ENCODE results near the gene FCGR3A.
"Not testable (repeated sequence)": the region's sequence is repeated elsewhere in the genome, so short reads cannot be mapped to it uniquely, and the experiment has no call there.

Gene FCGR3A

DNA sequence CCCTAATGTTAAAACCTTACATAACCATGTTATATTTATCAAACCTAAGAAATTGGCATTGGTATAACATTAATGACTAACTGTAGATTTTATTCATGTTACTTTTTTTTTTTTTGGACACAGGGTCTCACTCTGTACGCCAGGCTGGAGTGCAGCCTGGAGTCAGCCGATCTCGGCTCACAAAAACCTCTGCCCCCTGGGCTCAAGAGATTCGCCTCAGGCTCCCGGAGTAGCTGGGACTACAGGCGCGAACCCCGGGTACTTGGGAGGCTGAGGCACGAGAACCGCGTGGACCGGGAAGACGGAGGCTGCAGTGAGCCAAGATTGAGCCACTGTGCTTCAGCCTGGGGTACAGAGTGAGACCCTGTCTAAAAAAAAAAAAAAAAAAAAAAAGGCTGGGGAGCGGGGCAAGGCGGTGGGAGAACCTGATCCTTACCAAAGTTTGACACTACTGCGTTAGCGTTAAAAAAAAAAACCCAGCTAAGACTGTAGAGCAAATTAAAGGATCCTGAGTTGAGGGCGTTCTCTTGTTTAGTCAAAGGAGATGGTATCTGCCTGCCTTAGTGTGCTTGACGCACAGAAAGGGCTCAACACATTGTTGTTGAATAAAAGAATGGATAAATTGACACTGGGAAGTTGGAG is 20.0 kb downstream of the FCGR3A start:
- DNase-seq = not testable (repeated sequence)

DNA sequence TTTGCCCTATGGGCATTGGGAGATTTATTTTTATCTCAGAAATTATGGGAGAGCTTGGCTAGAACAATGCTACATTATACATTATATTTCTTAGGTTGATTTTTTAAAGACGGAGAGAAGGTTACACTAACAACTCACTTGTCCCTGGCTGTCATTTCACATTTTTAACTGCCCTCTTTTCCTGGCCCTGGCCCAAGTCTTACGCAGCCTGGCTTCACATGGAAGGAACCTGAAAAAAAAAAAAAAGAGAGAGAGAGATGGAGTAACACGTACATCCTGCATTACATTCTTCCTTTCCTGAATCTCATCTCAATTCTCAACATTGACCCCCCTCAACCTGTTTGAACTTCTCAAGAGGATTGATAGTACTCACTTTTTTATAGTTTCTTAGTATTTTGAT is 21.1 kb downstream of the FCGR3A start:
- DNase-seq = not testable (repeated sequence)

DNA sequence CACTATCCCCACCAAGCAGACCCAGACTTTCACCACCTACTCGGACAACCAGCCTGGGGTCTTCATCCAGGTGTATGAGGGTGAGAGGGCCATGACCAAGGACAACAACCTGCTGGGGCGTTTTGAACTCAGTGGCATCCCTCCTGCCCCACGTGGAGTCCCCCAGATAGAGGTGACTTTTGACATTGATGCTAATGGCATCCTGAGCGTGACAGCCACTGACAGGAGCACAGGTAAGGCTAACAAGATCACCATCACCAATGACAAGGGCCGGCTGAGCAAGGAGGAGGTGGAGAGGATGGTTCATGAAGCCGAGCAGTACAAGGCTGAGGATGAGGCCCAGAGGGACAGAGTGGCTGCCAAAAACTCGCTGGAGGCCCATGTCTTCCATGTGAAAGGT is 23.7 kb downstream of the FCGR3A start:
- DNase-seq = not testable (repeated sequence)

DNA sequence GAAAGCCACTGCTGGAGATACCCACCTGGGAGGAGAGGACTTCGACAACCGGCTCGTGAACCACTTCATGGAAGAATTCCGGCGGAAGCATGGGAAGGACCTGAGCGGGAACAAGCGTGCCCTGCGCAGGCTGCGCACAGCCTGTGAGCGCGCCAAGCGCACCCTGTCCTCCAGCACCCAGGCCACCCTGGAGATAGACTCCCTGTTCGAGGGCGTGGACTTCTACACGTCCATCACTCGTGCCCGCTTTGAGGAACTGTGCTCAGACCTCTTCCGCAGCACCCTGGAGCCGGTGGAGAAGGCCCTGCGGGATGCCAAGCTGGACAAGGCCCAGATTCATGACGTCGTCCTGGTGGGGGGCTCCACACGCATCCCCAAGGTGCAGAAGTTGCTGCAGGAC is 24.3 kb downstream of the FCGR3A start:
- not testable (repeated sequence) for DNase-seq

DNA sequence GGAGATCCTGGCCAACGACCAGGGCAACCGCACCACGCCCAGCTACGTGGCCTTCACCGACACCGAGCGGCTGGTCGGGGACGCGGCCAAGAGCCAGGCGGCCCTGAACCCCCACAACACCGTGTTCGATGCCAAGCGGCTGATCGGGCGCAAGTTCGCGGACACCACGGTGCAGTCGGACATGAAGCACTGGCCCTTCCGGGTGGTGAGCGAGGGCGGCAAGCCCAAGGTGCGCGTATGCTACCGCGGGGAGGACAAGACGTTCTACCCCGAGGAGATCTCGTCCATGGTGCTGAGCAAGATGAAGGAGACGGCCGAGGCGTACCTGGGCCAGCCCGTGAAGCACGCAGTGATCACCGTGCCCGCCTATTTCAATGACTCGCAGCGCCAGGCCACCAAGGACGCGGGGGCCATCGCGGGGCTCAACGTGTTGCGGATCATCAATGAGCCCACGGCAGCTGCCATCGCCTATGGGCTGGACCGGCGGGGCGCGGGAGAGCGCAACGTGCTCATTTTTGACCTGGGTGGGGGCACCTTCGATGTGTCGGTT is 24.8 kb downstream of the FCGR3A start:
- not testable (repeated sequence) for DNase-seq

DNA sequence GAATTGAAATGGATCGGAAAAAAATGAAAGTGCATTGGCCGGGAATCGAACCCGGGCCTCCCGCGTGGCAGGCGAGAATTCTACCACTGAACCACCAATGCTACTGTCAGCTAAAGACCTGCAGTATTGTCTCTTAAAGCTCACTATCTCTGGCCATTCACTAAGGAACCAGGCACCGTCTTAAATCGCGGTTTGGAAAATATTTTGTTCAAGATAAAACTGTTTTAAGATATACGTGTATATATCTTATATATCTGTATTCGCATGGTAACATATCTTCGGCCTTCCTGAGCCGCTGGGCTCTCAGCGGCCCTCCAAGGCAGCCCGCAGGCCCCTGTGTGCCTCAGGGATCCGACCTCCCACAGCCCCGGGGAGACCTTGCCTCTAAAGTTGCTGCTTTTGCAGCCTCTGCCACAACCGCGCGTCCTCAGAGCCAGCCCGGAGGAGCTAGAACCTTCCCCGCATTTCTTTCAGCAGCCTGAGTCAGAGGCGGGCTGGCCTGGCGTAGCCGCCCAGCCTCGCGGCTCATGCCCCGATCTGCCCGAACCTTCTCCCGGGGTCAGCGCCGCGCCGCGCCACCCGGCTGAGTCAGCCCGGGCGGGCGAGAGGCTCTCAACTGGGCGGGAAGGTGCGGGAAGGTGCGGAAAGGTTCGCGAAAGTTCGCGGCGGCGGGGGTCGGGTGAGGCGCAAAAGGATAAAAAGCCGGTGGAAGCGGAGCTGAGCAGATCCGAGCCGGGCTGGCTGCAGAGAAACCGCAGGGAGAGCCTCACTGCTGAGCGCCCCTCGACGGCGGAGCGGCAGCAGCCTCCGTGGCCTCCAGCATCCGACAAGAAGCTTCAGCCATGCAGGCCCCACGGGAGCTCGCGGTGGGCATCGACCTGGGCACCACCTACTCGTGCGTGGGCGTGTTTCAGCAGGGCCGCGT is 25.5 kb downstream of the FCGR3A start, which contains the start of gene HSPA6:
HSPA6 (plus strand) TSS at position 724 of the 925 bp plus-strand sequence; CDS start at position 843, 119 bp downstream.
- peak; percentile 64 for DNase-seq

DNA sequence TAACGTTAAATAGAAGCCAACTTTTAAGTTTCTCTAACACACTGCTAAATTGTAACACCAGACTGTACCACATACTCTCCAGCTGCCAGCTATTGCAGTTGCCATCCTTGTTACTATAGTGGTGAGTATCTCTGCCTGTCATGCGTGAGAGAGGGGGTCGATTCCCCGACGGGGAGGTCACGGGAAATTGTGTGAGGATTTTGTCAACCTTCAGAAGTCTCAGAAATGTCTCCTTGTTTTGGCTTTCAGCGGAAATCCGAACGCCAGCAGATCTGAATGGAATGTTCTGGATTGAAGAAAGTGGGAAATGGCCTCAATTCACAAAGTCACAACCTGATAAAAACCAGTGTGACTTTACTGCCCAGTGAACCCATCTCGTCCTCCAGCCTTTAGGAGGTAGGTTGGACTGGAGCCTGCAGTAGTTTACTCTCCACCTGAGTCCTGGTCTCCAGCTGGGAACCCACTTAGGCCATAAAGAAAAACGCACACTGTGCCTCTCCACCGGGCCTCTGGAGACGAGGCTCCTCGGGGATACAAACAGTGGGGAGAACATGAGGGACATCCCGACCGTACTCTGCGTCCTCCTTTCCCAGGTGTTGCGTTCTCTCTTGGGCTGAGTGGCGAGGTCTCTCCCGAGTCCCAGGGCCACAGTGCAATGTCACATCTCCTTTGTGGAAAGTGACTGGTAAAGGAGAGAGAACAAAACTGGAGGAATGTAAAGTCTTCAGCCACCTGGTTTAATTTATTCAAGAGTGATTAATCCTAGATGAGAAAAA is 26.4 kb downstream of the FCGR3A start:
- not testable (repeated sequence) for DNase-seq

DNA sequence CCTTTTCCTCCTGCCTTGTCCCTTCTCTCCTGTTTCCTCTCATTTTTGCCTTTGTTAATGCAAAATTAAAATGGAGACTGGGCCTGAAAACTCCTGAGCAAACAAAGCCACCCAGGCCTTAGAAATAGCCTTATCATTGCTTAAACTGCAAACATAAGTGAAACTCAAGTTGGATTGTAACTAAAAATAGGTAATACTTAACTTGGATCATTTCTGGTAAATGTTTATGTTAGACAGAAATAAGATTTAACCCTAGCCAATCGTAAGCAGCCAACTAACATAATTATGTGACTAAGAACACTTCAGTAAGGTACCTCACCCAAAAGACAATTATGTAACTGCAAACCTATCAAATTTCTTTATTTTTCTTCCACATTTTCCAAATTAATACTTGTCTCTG is 35.7 kb downstream of the FCGR3A start:
- not testable (repeated sequence) for DNase-seq

DNA sequence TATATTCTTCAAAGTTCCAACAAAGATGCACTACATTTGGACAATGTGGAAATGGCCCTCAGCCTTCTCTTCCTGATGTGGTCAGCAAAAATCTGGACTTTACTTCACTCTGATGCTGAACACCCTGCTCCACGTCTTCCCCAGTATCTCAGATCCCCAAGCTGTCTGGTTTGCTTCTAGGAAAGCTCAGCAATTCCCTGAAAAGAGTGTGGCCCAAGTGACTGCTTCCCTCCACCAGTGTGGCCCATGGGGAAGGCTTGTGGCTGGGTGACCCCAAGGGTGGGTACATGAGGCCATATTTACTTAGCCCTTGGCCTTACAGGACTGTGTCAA is 36.2 kb downstream of the FCGR3A start:
- not testable (repeated sequence) for DNase-seq

DNA sequence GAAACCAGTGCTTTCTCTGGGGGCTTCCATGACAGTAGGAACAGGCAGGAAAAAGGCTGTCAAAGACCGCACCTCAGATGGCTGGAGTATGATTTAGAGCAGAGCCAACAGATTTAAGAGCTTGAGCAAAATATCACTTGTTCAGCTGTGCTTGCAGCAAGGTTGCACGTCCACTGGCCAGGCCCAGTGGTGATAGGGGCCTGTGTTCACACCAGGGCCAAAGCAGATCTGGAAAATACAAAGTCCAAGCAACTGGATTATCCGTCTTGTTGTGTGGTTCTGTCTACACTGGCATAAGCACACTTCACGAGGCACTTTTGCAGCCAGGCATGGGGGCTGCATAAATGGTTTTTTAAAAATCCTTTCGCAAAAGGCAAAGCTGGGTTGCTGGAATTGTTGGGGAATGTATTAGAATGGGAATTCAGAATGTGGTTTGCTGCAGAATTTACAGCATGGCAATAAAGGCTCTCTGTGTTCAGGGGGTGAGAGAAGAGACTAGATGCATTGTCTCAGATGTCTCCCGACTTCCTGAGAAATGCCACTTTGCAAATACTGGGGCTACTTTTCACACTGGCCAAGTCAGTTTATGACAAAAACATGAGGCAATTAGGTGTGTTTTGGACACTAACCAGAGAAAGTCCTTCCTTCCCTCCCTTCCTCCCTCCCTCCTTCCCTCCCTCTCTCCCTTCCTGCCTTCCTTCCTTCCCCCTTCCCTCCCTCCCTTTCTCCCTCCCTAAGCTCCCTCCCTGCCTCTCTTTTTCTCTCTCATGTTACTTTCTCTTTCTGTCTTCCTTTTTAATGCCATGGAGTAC is 36.8 kb downstream of the FCGR3A start:
- DNase-seq = not testable (repeated sequence)

DNA sequence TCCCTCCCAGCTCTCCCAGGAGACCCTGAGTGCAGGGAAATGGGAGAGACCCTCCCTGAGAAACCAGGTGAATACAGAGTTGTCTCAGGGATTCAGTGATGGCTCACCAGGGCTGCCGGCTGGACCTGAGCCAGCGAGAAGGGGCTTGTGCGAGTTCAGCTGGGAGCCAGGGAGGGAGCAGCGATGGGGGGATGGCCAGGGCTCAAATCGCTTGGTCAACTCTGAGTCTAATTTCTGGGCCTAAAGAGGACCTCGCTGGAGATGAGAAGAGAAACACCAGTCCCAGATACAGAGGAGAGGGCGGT is 37.9 kb downstream of the FCGR3A start:
- no peak for DNase-seq

DNA sequence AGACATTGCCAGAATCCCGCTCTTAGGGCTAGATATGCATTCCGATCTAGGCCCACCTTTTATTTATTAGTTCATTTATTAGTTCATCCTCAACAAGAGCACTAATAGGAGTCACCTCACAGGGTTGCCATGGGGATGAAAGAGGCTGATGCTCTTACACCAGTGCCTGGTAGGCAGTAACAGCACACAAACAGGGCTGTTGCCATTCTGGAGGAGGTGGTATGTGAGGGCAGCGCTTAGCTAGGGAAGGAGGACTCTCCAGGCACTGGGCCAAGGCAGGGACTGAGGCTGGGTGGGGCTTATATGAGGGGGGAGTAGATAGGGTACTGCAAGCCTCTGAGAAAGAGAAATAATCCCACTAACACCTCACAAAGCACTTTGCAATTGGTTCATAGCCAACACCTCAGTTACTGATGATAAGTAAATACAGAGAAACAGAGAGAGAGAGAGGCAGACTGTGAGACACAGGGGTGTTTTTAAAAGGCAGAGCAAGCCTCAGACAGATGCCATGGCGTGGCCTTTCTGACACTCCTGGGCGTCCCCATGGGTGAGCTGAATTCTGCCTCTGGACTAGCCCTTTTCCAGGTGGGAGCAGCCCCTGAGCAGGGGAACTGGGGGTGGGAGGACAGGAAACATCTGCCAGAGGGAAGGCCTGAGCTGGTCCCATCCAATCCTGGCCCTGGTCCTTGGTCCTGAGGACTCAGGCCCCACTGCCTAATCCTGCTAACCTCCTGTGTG is 38.4 kb downstream of the FCGR3A start:
- peak; percentile 47 for DNase-seq

DNA sequence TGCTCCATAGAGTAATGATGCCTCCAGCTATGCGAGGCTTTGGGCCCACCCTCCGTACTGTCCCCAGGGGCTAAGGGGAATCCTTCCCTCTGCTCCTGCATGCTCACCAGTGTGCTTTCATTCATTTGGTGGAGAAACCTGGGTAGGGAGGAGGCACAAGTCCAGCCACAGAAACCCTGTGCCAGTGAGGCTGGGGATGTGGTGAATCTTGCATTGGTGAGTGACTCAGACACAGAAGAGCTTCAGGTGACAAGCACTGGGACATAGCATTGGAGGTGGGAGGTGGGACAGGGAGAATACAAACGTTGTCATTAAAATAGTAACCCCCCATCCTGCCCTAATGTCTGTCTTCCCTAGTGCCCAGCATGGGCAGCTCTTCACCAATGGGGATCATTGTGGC is 39.1 kb downstream of the FCGR3A start:
- DNase-seq = no peak

DNA sequence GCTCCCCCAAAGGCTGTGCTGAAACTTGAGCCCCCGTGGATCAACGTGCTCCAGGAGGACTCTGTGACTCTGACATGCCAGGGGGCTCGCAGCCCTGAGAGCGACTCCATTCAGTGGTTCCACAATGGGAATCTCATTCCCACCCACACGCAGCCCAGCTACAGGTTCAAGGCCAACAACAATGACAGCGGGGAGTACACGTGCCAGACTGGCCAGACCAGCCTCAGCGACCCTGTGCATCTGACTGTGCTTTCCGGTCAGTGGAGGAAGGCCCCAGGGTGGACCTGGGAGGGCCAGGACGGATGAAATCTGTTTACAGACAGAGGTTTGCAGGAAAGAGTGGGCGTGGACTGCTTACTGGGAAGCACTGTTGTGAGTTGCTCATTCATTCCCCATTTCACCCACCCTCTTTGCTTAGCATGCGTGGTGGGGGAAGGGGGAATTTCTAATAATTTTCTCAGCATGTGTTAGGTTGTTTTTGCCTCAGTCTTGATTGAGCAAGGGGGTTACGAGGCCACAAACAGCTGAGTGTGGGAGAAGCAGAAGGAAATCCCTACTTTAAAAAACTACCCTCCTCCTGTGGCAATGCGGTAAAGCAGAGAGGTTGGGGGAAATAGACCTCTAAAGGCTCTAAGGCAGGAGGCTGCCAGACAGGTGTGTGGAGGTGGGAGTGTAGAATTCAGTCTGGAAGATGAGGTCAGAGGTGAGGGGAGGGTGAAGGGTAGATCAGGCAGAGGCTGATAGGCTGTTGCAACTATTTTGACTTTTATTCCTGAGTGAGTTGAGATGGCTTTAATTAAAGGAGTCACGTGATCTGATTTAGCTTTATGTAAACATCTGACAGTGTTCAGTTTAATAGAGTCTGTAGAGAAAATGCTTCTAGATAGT is 43.0 kb downstream of the FCGR3A start:
- DNase-seq = no peak

DNA sequence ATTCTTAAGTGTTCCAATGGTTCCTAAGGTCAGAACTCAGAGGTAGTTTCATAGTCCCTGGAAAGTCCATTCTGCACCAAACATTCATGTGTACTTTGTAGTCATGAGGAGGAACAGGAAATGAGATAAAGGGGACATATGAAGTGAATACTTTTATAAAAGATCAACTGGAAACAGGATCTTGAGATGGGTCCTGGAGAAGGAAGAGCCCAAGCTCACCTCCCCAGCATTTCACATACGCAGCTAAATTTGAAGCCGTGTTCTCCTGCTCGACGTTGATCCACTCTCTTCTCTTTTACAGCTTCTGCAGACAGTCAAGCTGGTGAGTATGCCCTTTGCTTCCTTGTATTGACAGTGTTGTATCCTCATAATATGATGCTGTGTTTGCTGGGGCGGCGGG is 43.9 kb downstream of the FCGR3A start:
- DNase-seq = no peak

DNA sequence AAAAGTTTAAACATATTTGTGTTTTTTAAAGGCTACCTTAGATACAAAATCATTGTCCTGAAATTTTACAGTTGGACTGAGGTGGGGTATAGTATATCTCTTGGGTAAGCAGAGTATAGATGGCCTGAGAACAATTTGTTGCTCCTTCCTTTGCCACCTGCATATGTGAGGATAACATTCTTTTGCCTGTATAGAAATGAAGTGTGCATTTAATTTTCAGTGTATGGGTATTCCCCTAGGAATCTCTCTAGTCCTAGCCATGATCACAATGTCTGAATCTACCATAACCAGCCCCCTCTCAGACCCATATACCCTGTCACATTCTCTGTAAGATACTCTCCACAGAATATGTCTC is 46.2 kb downstream of the FCGR3A start:
- no peak for DNase-seq

DNA sequence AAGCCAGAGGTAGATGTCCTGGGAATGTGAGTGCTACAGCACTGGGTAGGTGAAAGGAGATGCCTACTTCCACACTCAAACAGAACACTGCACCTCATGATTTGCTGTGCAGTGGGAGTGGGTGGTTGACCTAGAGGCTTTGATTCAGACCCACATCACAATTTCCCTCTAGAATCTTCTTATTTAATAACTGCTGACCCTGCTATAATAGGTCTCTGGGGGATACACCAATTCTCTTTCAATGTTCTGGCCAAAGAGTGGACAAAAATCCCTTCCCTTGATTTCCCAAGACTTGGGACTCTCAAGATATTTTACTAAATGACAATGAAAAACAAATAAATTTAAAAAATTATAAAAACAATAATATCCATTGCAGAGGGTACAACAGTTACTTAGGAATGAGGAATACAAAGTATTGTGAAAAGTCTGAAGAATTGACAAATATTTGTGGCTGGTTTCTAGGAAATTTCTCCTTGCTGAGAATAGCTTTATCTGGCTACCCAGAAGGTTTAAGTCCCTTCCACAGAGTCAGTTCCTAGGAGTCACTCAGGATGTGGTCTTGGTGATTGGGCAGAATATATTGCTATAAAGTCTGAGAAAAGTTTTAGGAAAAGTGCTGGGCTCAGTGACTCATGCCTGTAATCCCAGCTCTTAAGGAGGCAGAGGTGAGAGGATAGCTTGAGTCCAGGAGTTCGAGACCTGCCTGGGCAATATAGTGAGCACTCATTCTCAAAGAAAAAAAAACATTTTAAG is 46.8 kb downstream of the FCGR3A start:
- no peak for DNase-seq

DNA sequence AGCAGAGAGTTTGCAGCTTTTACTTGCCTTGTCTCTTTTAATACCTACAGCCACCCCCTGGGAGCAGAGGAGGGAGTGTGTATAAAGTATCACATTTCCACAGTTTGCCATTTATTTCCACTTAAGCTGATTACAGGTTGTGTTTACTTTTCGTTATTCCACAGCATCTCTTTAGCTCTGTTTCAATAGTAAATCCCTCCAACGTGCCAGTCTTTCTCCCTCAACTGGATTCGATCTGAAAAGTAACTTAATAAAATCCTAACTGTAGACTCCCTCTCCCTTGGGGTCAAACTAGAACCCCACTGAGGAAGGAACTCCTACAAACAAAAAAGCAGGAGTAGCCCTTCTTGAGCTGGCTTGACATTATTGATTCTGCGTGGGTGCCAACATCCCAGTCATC is 47.4 kb downstream of the FCGR3A start:
- peak; percentile 16 for DNase-seq

DNA sequence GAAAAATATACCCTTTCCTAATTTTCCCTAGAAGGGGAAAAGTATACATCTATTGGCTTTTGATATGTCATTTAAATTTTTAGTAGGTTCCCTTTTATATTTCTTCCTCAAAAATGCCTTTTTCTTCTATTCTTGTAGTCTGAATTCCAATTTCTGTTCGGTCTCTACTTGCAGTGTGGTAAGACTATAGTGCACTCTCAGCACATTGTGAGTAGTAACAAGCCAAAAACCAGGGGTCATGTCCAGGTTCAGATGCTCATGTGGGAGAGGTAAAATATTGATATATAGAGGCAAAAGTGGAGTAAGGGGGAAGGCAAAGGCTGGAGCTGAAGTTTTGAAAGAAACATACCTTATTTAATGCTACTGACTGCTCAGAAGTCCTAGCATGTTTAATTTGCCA is 48.4 kb downstream of the FCGR3A start:
- DNase-seq = no peak

Measured in COR-L47 (cell line).